GM23248 (cell line): ENCODE data around the gene EPS8L2. TPM values are rescaled to one million over a fixed set of nuclear protein-coding genes. Genes with fewer than 3 reads are reported as not detected.

Experiments used
- DNase-seq: peaks from one replicate; pipeline ENCODE4 v3.0.0-alpha.2; 2015
- H2AFZ ChIP-seq: fragments of 200-600 bp; sonication (generic); 2 replicates; pipeline ENCODE4 v1.6.1; 2016; ENCODE audit warnings: antibody characterized with exemption
- H3F3A ChIP-seq: fragments of 200-600 bp; sonication (generic); 2 replicates; pipeline ENCODE4 v1.6.1; 2016; ENCODE audit warnings: mild to moderate bottlenecking, antibody characterized with exemption, mixed run types; ENCODE audit not compliant: insufficient read depth
- H3K27ac ChIP-seq: fragments of 200-600 bp; sonication (generic); 2 replicates; pipeline ENCODE4 v1.5.1; 2016; ENCODE audit warnings: mild to moderate bottlenecking
- H3K27me3 ChIP-seq: fragments of 200-600 bp; sonication (generic); replicated peaks from 2 replicates; pipeline ENCODE4 v1.6.1; 2016; ENCODE audit warnings: mild to moderate bottlenecking; ENCODE audit not compliant: insufficient read depth
- H3K36me3 ChIP-seq: fragments of 200-600 bp; sonication (generic); 2 replicates; pipeline ENCODE4 v1.6.1; 2016; ENCODE audit warnings: low read depth, mild to moderate bottlenecking
- H3K4me1 ChIP-seq: fragments of 200-600 bp; sonication (generic); 2 replicates; pipeline ENCODE4 v1.6.1; 2016; ENCODE audit warnings: mild to moderate bottlenecking; ENCODE audit not compliant: insufficient read depth
- H3K4me2 ChIP-seq: fragments of 200-600 bp; sonication (generic); one replicate; pipeline ENCODE4 v1.6.1; 2016; ENCODE audit warnings: mild to moderate bottlenecking; ENCODE audit not compliant: unreplicated experiment
- H3K4me3 ChIP-seq: fragments of 200-600 bp; sonication (generic); 2 replicates; pipeline ENCODE4 v1.5.1; 2016; ENCODE audit warnings: mild to moderate bottlenecking
- H3K79me2 ChIP-seq: fragments of 200-600 bp; sonication (generic); 2 replicates; pipeline ENCODE4 v1.6.1; 2016; ENCODE audit warnings: mild to moderate bottlenecking; ENCODE audit not compliant: insufficient read depth
- H3K9ac ChIP-seq: fragments of 200-600 bp; sonication (generic); 2 replicates; pipeline ENCODE4 v1.6.1; 2016; ENCODE audit warnings: mild to moderate bottlenecking
- H3K9me2 ChIP-seq: fragments of 200-600 bp; sonication (generic); 2 replicates; pipeline ENCODE4 v1.6.1; 2016; ENCODE audit warnings: mixed run types, mild to moderate bottlenecking, moderate library complexity; ENCODE audit not compliant: insufficient read depth
- H3K9me3 ChIP-seq: fragments of 200-600 bp; sonication (generic); one replicate; pipeline ENCODE4 v1.6.1; 2017; ENCODE audit warnings: low read depth
- H4K20me1 ChIP-seq: fragments of 200-600 bp; sonication (generic); 2 replicates; pipeline ENCODE4 v1.6.0; 2016; ENCODE audit not compliant: insufficient read depth
- EZH2 ChIP-seq: fragments of 200-600 bp; sonication (generic); IDR thresholded peaks from 2 replicates; pipeline ENCODE4 v1.6.1; 2018; ENCODE audit warnings: antibody characterized with exemption, mild to moderate bottlenecking; ENCODE audit not compliant: insufficient read depth, poor library complexity, severe bottlenecking
- EZH2phosphoT487 ChIP-seq: fragments of 200-600 bp; sonication (generic); IDR thresholded peaks from 2 replicates; pipeline ENCODE4 v1.6.1; 2018; ENCODE audit warnings: antibody characterized with exemption, moderate library complexity, mild to moderate bottlenecking, low read depth; ENCODE audit not compliant: insufficient read depth
- whole genome bisulfite sequencing, 2 experiments: methylation state at CpG; one replicate each; pipeline ENCODE4 v1.1.6; 2015 to 2017; ENCODE audit warnings: low lambda C conversion rate in 2 of 2, low coverage in 1 of 2; ENCODE audit errors: missing lambda C conversion rate in 2 of 2; 5-methylcytosine and 5-hydroxymethylcytosine counted together
- in situ Hi-C: fragments of 300-500 bp; cut with MboI; formaldehyde crosslinking; loops from 2 replicates; pipeline ENCODE4 v1.15.0; 2020
- polyA plus RNA-seq: library from polyadenylated mRNA; unstranded; fragments of >200 nt; fragmentation: Nextera tagmentation; extraction: Ambion mirVana; gene quantifications from 2 replicates; pipeline ENCODE4 v1.2.1, GENCODE V29; 2016
- total RNA-seq: library from RNA; depleted of rRNA; stranded (reverse); fragments of >200 nt; shearing (Covaris generic); gene quantifications from 2 replicates; pipeline ENCODE4 v1.2.3, GENCODE V29; 2014

EPS8L2 gene
- total and polyA plus RNA-seq, 2 experiments from 2014 or later, result 48.2 to 58.3 TPM

GRCh38 chr11:665062-665703, 40.8 kb upstream of the EPS8L2 start:
- peaks cover 14% of the 10 kb centered on the region for H3K4me1 ChIP-seq
- H3K79me2 ChIP-seq, result peaks cover 17% of the 10 kb centered on the region
- peaks cover 10% of the 10 kb centered on the region for H3F3A ChIP-seq
- DNase-seq, result peak; percentile 51
- H3K9me3 ChIP-seq, result no peaks in the 10 kb centered on the region
- peak overlapping the region; percentile 45; the same call in 1 of the 2 replicates for H2AFZ ChIP-seq
- peak overlapping the region; percentile 64 for H3K9ac ChIP-seq
- in situ Hi-C loops, result no loop called here
- no peaks in the 10 kb centered on the region for H3K27me3 ChIP-seq
- H4K20me1 ChIP-seq, result no peaks in the 10 kb centered on the region
- no peaks in the 10 kb centered on the region for H3K9me2 ChIP-seq
- TF ChIP-seq EZH2 (no peak), EZH2phosphoT487 (no peak)
- H3K4me2 ChIP-seq, result peak overlapping the region; percentile 41
- H3K27ac ChIP-seq, result peak overlapping the region; percentile 74
- peak overlapping the region; percentile 29; the same call in 1 of the 2 replicates for H3K4me3 ChIP-seq
- no peaks in the 10 kb centered on the region for H3K36me3 ChIP-seq
- WGBS, 2 experiments, result 47 to 50% methylated on average over 9 to 15 of the region's 15 CpGs

GRCh38 chr11:665704-666281, 40.2 kb upstream of the EPS8L2 start:
- TF ChIP-seq EZH2 (no peak), EZH2phosphoT487 (no peak)
- no peaks in the 10 kb centered on the region for H3K36me3 ChIP-seq
- peak overlapping the region; percentile 64 for H3K9ac ChIP-seq
- peak overlapping the region; percentile 74 for H3K27ac ChIP-seq
- whole genome bisulfite sequencing, 2 experiments, result 18% methylated on average over 11 of the region's 11 CpGs
- peak overlapping the region; percentile 41 for H3K4me2 ChIP-seq
- DNase-seq, result peak; percentile 91
- H3K4me1 ChIP-seq, result peaks cover 14% of the 10 kb centered on the region
- in situ Hi-C loops, result no loop called here
- no peaks in the 10 kb centered on the region for H3K9me3 ChIP-seq
- peaks cover 10% of the 10 kb centered on the region for H3F3A ChIP-seq
- H4K20me1 ChIP-seq, result no peaks in the 10 kb centered on the region
- H2AFZ ChIP-seq, result peak overlapping the region; percentile 45
- peak overlapping the region; percentile 29; the same call in 1 of the 2 replicates for H3K4me3 ChIP-seq
- H3K79me2 ChIP-seq, result peaks cover 17% of the 10 kb centered on the region
- no peaks in the 10 kb centered on the region for H3K9me2 ChIP-seq
- H3K27me3 ChIP-seq, result no peaks in the 10 kb centered on the region

GRCh38 chr11:673866-674265, 32.2 kb upstream of the EPS8L2 start:
- Histone ChIP-seq H3K4me2 (no peak overlapping the region), H3K27me3 (no peaks in the 10 kb centered on the region), H4K20me1 (no peaks in the 10 kb centered on the region), H3K4me3 (no peak overlapping the region), H3K27ac (no peak overlapping the region), H3K4me1 (no peaks in the 10 kb centered on the region), H3K9ac (no peak overlapping the region), H3F3A (no peaks in the 10 kb centered on the region), H3K36me3 (peaks cover 14% of the 10 kb centered on the region), H3K9me3 (no peaks in the 10 kb centered on the region), H3K9me2 (no peaks in the 10 kb centered on the region), H2AFZ (no peak overlapping the region), H3K79me2 (no peaks in the 10 kb centered on the region)
- 87 to 88% methylated on average over 8 of the region's 8 CpGs for WGBS, 2 experiments
- DNase-seq, result no peak
- in situ Hi-C loops, result no loop called here
- TF ChIP-seq EZH2 (no peak), EZH2phosphoT487 (no peak)

- Histone ChIP-seq H3K9ac (no peak overlapping the region), H3F3A (no peaks in the 10 kb centered on the region), H2AFZ (no peak overlapping the region), H3K79me2 (no peaks in the 10 kb centered on the region), H3K36me3 (peaks cover 14% of the 10 kb centered on the region), H4K20me1 (no peaks in the 10 kb centered on the region), H3K9me3 (no peaks in the 10 kb centered on the region), H3K27me3 (no peaks in the 10 kb centered on the region), H3K27ac (no peak overlapping the region), H3K4me2 (no peak overlapping the region), H3K4me3 (no peak overlapping the region), H3K4me1 (no peaks in the 10 kb centered on the region), H3K9me2 (no peaks in the 10 kb centered on the region)
- DNase-seq, result no peak
- in situ Hi-C loops, result no loop called here
- 96% methylated on average over 17 of the region's 17 CpGs for WGBS, 2 experiments
- TF ChIP-seq EZH2 (no peak), EZH2phosphoT487 (no peak)
These were observed 31.6 kb upstream of the EPS8L2 start for GRCh38 chr11:674406-674805.
